Inflammatory macrophage (primary cell): ENCODE results near the gene VEZT.
"Not testable (repeated sequence)": the region's sequence is repeated elsewhere in the genome, so short reads cannot be mapped to it uniquely, and the experiment has no call there.

Experiments used
- DNase-seq, 2 donors: peaks; one replicate each; pipeline ENCODE4 v3.0.0-alpha.2; 2020 to 2022

Gene VEZT

DNA sequence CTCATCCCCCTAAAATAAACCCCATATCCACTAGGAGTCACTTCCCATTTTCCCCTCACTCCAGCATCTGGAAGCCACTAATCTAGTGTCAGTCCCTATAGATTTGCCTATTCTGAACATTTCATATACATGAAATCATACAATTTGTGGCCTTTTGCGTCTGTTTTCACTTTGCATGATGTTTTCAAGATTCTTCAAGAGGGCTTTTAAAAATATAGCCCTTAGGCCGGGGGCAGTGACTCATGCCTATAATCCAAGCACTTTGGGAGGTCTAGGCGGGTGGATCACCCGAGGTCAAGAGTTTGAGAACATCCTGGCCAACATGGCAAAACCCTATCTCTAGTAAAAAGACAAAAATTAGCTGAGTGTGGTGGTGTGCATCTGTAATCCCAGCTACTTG, 104.7 kb downstream of the VEZT start:
- DNase-seq: no peak

GRCh38 chr12:95323212-95323611, 105.6 kb downstream of the VEZT start:
- no peak for DNase-seq

DNA sequence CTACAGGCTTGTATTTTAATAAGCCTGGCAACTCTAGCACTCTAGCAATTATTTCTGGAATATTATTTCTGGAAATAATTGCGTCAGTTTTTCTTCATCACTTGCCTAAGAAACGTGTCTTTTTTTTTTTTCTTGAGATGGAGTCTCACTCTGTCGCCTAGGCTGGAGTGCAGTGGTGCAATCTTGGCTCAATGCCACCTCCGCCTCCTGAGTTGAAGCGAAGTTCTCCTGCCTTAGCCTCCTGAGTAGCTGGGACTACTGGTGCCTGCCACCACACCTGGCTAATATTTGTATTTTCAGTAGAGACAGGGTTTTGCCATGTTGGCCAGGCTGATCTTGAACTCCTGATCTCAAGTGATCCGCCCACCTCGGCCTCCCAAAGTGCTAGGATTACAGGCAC, 106.6 kb downstream of the VEZT start:
- not testable (repeated sequence) for DNase-seq

- no peak for DNase-seq
Observed at GRCh38 chr12:95325501-95325900, 107.9 kb downstream of the VEZT start.

DNA sequence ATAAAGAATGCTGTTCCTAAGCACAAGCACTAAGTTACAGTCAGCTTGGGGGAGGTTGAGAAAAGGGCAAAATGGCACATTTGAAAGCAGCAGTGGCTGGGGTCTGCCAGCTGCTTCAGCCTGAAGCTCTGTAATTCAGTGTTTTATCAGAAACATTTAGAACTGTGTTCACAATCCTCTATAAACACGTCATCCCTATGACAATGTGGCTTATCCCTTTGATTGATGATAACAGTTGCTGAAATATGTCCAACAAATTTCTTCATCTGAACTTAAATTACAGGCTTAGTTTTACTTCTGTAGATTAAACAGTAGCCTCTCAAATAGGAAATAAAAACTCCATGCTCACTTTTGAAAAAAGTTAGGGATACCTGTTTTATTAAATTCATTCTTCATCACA, 108.8 kb downstream of the VEZT start:
- no peak for DNase-seq

- no peak for DNase-seq
Observed at GRCh38 chr12:95326855-95327254, 109.2 kb downstream of the VEZT start.

- DNase-seq: no peak
Observed at GRCh38 chr12:95328708-95329107, 111.1 kb downstream of the VEZT start.

DNA sequence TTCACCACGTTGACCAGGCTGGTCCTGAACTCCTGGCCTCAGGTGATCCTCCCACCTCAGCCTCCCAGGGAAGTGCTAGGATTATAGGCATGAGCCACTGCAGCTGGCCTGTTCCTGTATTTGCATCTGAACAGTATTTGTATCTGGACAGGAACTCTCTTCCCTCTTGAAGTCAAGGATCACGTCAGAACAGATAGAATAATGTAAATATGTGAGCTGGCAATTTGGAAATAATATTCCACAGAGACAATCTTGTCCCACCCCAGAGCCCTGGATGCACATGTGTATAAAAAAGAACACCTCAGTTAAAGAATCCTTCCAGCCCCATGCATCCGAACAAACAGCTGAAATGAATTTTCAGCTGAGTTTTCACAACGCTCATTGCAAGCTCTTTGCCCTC, 118.3 kb downstream of the VEZT start:
- no peak for DNase-seq

- no peak for DNase-seq
Observed at GRCh38 chr12:95336387-95337067, 118.9 kb downstream of the VEZT start.

- no peak for DNase-seq
Observed at GRCh38 chr12:95337146-95337545, 119.5 kb downstream of the VEZT start.

- DNase-seq: peak; percentile 3 to 13
Observed at GRCh38 chr12:95339086-95339788, 121.6 kb downstream of the VEZT start.

- no peak for DNase-seq
Observed at GRCh38 chr12:95342008-95342407, 124.4 kb downstream of the VEZT start.

DNA sequence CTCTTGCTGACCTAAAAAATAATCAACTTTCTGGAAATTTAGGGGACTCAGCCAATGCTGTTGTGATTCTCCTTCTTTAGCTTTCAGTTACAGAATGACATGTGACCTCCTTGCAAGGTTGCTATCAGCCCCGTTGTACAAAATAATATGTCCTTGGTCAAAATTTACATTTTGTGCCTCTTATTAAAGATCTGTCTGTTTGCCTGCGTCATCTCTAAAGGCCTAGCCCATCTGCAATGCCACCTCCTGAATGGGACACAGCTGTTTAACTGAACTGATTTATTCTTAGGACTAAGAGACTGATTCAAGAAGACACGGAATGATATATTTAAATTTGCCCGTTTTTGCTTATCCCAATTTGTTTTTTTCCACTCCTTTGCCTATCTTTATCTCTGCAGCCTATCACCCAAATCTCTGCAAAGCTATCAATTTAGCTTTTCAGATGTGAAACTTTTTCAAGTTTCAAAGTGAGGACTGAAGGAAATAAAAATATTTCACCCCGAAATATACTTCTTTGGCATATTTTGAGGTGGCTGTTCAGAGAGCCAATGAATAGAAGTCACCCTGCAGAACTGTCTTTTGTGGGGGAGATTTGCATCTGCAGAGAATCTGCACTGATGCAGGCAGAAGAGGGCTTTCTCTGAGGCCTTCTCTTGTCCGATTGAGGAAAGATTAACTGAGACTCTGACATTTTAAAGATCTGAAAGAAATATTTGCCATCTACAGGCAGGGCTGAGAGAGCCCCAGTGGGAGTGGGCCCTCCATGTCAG, 126.0 kb downstream of the VEZT start:
- DNase-seq: no peak

- DNase-seq: no peak
Observed at GRCh38 chr12:95349291-95349690, 131.7 kb downstream of the VEZT start.

- DNase-seq: no peak
Observed at GRCh38 chr12:95351748-95352147, 134.1 kb downstream of the VEZT start.
